MM.1S (cell line): Measurements from ENCODE around the gene ZNF664.

Experiments used
- DNase-seq: peaks from one replicate; pipeline ENCODE4 v3.0.0-alpha.2; 2015
- H2AFZ ChIP-seq: fragments of 300-600 bp; sonication (generic); 2 replicates; pipeline ENCODE4 v1.6.0; 2016; ENCODE audit warnings: antibody characterized with exemption, low read length
- H3F3A ChIP-seq: fragments of 300-600 bp; sonication (generic); 2 replicates; pipeline ENCODE4 v1.6.1; 2016; ENCODE audit warnings: mild to moderate bottlenecking, antibody characterized with exemption, low read length, moderate library complexity, mixed read lengths; ENCODE audit not compliant: insufficient read depth
- H3K27ac ChIP-seq: fragments of 300-600 bp; sonication (generic); 2 replicates; pipeline ENCODE4 v1.5.1; 2016; ENCODE audit warnings: mild to moderate bottlenecking, low read length
- H3K27me3 ChIP-seq: fragments of 300-600 bp; sonication (generic); replicated peaks from 2 replicates; pipeline ENCODE4 v1.6.0; 2016; ENCODE audit warnings: low read length; ENCODE audit not compliant: insufficient read depth
- H3K36me3 ChIP-seq: fragments of 300-600 bp; sonication (generic); replicated peaks from 2 replicates; pipeline ENCODE4 v1.6.1; 2016; ENCODE audit warnings: mild to moderate bottlenecking, low read length, mixed read lengths; ENCODE audit not compliant: insufficient read depth
- H3K4me1 ChIP-seq: fragments of 300-600 bp; sonication (generic); 2 replicates; pipeline ENCODE4 v1.6.1; 2016; ENCODE audit warnings: low read length, mixed read lengths
- H3K4me2 ChIP-seq: fragments of 300-600 bp; sonication (generic); 2 replicates; pipeline ENCODE4 v1.6.0; 2016; ENCODE audit warnings: low read depth, low read length
- H3K4me3 ChIP-seq: fragments of 300-600 bp; sonication (generic); 2 replicates; pipeline ENCODE4 v1.5.1; 2016; ENCODE audit warnings: low read length, mixed read lengths
- H3K79me2 ChIP-seq: fragments of 300-600 bp; sonication (generic); 2 replicates; pipeline ENCODE4 v1.6.1; 2016; ENCODE audit warnings: mixed run types, low read length, mixed read lengths
- H3K9ac ChIP-seq: fragments of 300-600 bp; sonication (generic); 2 replicates; pipeline ENCODE4 v1.6.1; 2016; ENCODE audit warnings: low read length, mixed read lengths
- H3K9me2 ChIP-seq: fragments of 300-600 bp; sonication (generic); replicated peaks from 2 replicates; pipeline ENCODE4 v1.6.1; 2016; ENCODE audit warnings: mild to moderate bottlenecking, low read length, mixed read lengths; ENCODE audit not compliant: insufficient read depth
- H3K9me3 ChIP-seq: fragments of 300-600 bp; sonication (generic); replicated peaks from 2 replicates; pipeline ENCODE4 v1.6.1; 2016; ENCODE audit warnings: mild to moderate bottlenecking, low read length, mixed read lengths; ENCODE audit not compliant: insufficient read depth
- H4K20me1 ChIP-seq: fragments of 300-600 bp; sonication (generic); 2 replicates; pipeline ENCODE4 v1.6.1; 2016; ENCODE audit warnings: mild to moderate bottlenecking, low read length, moderate library complexity, mixed read lengths; ENCODE audit not compliant: insufficient read depth
- EZH2 ChIP-seq: fragments of 300-600 bp; sonication (generic); optimal IDR thresholded peaks from 2 replicates; pipeline ENCODE3; 2017; ENCODE audit warnings: low read depth, mild to moderate bottlenecking, antibody characterized with exemption, low read length, mixed read lengths
- EZH2phosphoT487 ChIP-seq: fragments of 300-600 bp; sonication (generic); IDR thresholded peaks from 2 replicates; pipeline ENCODE4 v1.6.1; 2018; ENCODE audit warnings: antibody characterized with exemption, low read length
- TF ChIP-seq, protein P1 (sequence below): fragments of 300-600 bp; sonication (generic); IDR thresholded peaks from 2 replicates; pipeline ENCODE4 v1.5.1; 2016; ENCODE audit warnings: antibody characterized with exemption, low read length, mixed read lengths

ZNF664 gene

DNA sequence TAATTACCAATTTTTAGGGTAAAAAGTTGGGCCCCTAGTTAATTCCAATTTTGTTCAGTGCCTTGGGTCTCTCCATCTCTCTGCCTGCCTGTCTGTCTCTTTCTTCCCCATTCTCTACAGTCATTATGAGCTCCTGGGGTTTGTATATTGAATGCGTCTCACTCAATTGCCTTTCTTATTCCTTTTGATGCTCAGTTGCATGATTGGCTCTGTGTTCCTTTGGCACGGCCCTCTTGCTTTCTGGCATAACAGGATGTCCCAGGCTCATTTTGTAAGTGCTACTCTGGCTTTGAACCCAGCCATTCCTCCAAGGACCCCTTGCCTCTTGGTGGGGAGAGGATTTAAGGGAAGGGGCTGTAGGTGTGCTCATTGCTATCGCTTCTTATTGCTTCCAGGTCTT lies 35.6 kb downstream of the ZNF664 start:
- H3K79me2 ChIP-seq: peaks cover 16% of the 10 kb centered on the region
- no peak overlapping the region for H3K9ac ChIP-seq
- H4K20me1 ChIP-seq: no peaks in the 10 kb centered on the region
- no peaks in the 10 kb centered on the region for H3K36me3 ChIP-seq
- H3K9me3 ChIP-seq: no peaks in the 10 kb centered on the region
- H2AFZ ChIP-seq: no peak overlapping the region
- H3K4me3 ChIP-seq: no peak overlapping the region
- peaks cover 11% of the 10 kb centered on the region for H3F3A ChIP-seq
- H3K27ac ChIP-seq: no peak overlapping the region
- H3K27me3 ChIP-seq: no peaks in the 10 kb centered on the region
- H3K9me2 ChIP-seq: no peaks in the 10 kb centered on the region
- no peak for TF ChIP-seq EZH2
- TF ChIP-seq EZH2phosphoT487: no peak
- H3K4me2 ChIP-seq: no peak overlapping the region
- DNase-seq: no peak
- peaks cover 16% of the 10 kb centered on the region for H3K4me1 ChIP-seq

DNA sequence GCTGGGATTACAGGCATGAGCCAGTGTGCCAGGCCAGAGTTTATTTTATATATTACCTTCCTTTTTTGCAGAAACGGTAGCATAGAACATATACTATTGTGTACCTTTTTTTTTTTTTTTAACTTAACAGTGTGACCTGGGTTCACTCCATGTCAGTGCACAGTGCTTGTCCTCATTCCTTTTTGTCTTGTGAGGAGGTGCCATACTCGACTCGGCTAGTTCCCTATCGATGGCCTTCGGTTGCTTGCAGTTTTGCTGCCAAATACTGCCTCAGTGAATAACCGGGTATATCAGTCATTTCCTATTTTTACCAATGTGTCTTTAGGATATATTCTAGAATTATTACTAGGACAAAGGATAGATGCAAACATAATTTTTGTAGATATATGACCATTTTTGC lies 36.8 kb downstream of the ZNF664 start:
- H2AFZ ChIP-seq: no peak overlapping the region
- peaks cover 16% of the 10 kb centered on the region for H3K4me1 ChIP-seq
- no peak overlapping the region for H3K4me2 ChIP-seq
- H4K20me1 ChIP-seq: no peaks in the 10 kb centered on the region
- no peak overlapping the region for H3K9ac ChIP-seq
- H3K9me3 ChIP-seq: no peaks in the 10 kb centered on the region
- H3K27ac ChIP-seq: no peak overlapping the region
- H3K9me2 ChIP-seq: no peaks in the 10 kb centered on the region
- H3K79me2 ChIP-seq: peaks cover 16% of the 10 kb centered on the region
- H3K36me3 ChIP-seq: no peaks in the 10 kb centered on the region
- no peaks in the 10 kb centered on the region for H3K27me3 ChIP-seq
- no peak overlapping the region for H3K4me3 ChIP-seq
- H3F3A ChIP-seq: peaks cover 11% of the 10 kb centered on the region
- no peak for DNase-seq
- TF ChIP-seq, protein P1, sequence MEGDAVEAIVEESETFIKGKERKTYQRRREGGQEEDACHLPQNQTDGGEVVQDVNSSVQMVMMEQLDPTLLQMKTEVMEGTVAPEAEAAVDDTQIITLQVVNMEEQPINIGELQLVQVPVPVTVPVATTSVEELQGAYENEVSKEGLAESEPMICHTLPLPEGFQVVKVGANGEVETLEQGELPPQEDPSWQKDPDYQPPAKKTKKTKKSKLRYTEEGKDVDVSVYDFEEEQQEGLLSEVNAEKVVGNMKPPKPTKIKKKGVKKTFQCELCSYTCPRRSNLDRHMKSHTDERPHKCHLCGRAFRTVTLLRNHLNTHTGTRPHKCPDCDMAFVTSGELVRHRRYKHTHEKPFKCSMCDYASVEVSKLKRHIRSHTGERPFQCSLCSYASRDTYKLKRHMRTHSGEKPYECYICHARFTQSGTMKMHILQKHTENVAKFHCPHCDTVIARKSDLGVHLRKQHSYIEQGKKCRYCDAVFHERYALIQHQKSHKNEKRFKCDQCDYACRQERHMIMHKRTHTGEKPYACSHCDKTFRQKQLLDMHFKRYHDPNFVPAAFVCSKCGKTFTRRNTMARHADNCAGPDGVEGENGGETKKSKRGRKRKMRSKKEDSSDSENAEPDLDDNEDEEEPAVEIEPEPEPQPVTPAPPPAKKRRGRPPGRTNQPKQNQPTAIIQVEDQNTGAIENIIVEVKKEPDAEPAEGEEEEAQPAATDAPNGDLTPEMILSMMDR: no peak
- no peak for TF ChIP-seq EZH2phosphoT487
- TF ChIP-seq EZH2: no peak

DNA sequence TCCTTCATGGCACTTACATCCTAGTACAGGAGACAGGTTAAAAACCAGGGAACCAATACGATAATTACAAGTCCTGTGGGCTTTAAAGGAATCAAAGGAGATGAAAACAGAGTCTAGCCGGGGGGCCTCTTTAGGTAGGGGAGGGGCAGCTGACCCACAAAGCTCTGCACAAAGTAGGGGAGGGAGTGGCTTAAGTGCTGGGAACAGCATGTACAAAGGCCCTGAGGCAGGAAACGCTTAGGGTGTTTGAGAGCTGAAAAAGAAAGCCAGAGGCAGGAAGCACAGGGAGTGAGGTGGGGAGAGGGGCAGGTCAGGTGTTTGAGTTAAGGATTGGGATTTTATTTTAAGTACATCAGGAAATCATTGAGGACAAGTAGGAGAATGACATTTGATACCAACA lies 37.7 kb downstream of the ZNF664 start:
- no peaks in the 10 kb centered on the region for H4K20me1 ChIP-seq
- H3K9ac ChIP-seq: no peak overlapping the region
- DNase-seq: no peak
- peaks cover 16% of the 10 kb centered on the region for H3K79me2 ChIP-seq
- no peaks in the 10 kb centered on the region for H3K9me2 ChIP-seq
- no peak overlapping the region for H3K27ac ChIP-seq
- H3K4me3 ChIP-seq: no peak overlapping the region
- no peaks in the 10 kb centered on the region for H3K36me3 ChIP-seq
- H3K9me3 ChIP-seq: no peaks in the 10 kb centered on the region
- no peak overlapping the region for H3K4me2 ChIP-seq
- H3F3A ChIP-seq: peaks cover 8% of the 10 kb centered on the region
- no peak overlapping the region for H2AFZ ChIP-seq
- H3K4me1 ChIP-seq: peaks cover 12% of the 10 kb centered on the region
- H3K27me3 ChIP-seq: no peaks in the 10 kb centered on the region
- TF ChIP-seq EZH2phosphoT487 (no peak), EZH2 (no peak)
- TF ChIP-seq, protein P1: no peak

DNA sequence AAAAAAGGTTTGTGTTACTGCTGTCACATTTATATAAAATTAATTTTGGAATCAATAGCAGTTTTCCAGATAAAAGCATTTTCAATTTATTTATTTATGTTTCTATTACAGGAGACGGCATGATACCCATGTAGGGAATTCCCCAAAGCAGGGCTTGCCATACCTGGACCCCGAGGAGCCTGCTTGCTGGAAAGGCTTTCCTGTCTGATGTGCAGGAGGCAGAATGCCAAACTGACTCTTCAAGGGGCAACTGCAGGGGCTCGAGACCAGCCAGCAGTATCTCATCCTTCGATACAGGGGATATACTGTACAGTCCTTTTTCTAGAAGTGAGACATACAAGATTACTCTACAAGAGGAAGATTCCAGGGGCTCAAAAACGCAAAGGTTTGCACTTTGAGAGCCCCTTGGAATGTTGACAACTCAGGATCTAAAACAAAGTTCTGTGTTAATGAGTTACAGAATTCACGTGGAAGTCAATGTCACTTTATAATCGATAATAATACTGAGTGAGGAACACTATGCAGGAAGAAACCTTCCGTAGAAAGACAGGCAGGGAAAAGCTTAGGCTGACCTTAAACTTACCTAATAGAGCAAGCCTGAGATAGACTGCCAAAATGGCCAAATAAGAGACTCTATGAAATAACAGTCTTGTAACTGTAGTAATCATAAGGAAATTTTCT lies 38.6 kb downstream of the ZNF664 start:
- peaks cover 5% of the 10 kb centered on the region; the same call in 1 of the 2 replicates for H3K4me1 ChIP-seq
- H3K4me3 ChIP-seq: no peak overlapping the region
- H3K36me3 ChIP-seq: no peaks in the 10 kb centered on the region
- H4K20me1 ChIP-seq: no peaks in the 10 kb centered on the region
- no peaks in the 10 kb centered on the region for H3K9me3 ChIP-seq
- H3K79me2 ChIP-seq: peaks cover 16% of the 10 kb centered on the region
- H3K27ac ChIP-seq: no peak overlapping the region
- no peak overlapping the region for H2AFZ ChIP-seq
- no peaks in the 10 kb centered on the region for H3K27me3 ChIP-seq
- H3K9ac ChIP-seq: no peak overlapping the region
- no peak for TF ChIP-seq EZH2phosphoT487
- TF ChIP-seq, protein P1: no peak
- no peak for TF ChIP-seq EZH2
- DNase-seq: no peak
- no peak overlapping the region for H3K4me2 ChIP-seq
- no peaks in the 10 kb centered on the region for H3F3A ChIP-seq
- H3K9me2 ChIP-seq: no peaks in the 10 kb centered on the region
